Activated gamma-delta T cell (primary cell): ENCODE data around the gene SVIL.

Experiments
- DNase-seq: peaks from one replicate; lab custom pipeline; 2025; lab: John Stamatoyannopoulos, UW
- total RNA-seq, 2 donors: gene quantifications; one replicate each; lab custom pipeline; 2026; lab: John Stamatoyannopoulos, UW

Gene SVIL
- 30.0 to 48.1 reads per million in 2 donors for total RNA-seq

- no peak for DNase-seq
Measured at GRCh38 chr10:29634764-29635625, at the start of gene SVIL. TSS of gene SVIL (minus strand) at chr10:29634971. CDS start at chr10:29555058, 79,913 bp downstream.

GRCh38 chr10:29681676-29682448 is 47.1 kb upstream of the SVIL start:
- no peak for DNase-seq

GRCh38 chr10:29680091-29680490 is 45.3 kb upstream of the SVIL start:
- no peak for DNase-seq

GRCh38 chr10:29676732-29677131 is 42.0 kb upstream of the SVIL start:
- DNase-seq, result no peak

GRCh38 chr10:29675984-29676383 is 41.2 kb upstream of the SVIL start:
- DNase-seq, result no peak

- no peak for DNase-seq
Measured at GRCh38 chr10:29671968-29672367, 37.2 kb upstream of the SVIL start.

- DNase-seq, result no peak
Measured at GRCh38 chr10:29671228-29671780, 36.5 kb upstream of the SVIL start.

- DNase-seq, result no peak
Measured at GRCh38 chr10:29670761-29671160, 36.0 kb upstream of the SVIL start.

- DNase-seq, result no peak
Measured at GRCh38 chr10:29669149-29669548, 34.4 kb upstream of the SVIL start.

GRCh38 chr10:29668628-29669027 is 33.9 kb upstream of the SVIL start:
- DNase-seq, result no peak

GRCh38 chr10:29667191-29667590 is 32.4 kb upstream of the SVIL start:
- DNase-seq, result no peak

- DNase-seq, result no peak
Measured at GRCh38 chr10:29666201-29666600, 31.4 kb upstream of the SVIL start.

GRCh38 chr10:29663718-29664117 is 28.9 kb upstream of the SVIL start:
- no peak for DNase-seq

- DNase-seq, result no peak
Measured at GRCh38 chr10:29658984-29659965, 24.5 kb upstream of the SVIL start.

GRCh38 chr10:29657719-29658274 is 23.0 kb upstream of the SVIL start:
- no peak for DNase-seq

- no peak for DNase-seq
Measured at GRCh38 chr10:29656451-29656992, 21.8 kb upstream of the SVIL start.

- DNase-seq, result no peak
Measured at GRCh38 chr10:29652192-29652591, 17.4 kb upstream of the SVIL start.

- no peak for DNase-seq
Measured at GRCh38 chr10:29651767-29652166, 17.0 kb upstream of the SVIL start.

GRCh38 chr10:29650552-29650944 is 15.8 kb upstream of the SVIL start:
- no peak for DNase-seq

- DNase-seq, result no peak
Measured at GRCh38 chr10:29649561-29650551, 15.1 kb upstream of the SVIL start.
